ENCODE measurements around the gene ADGRV1.

The ADGRV1 gene

DNA sequence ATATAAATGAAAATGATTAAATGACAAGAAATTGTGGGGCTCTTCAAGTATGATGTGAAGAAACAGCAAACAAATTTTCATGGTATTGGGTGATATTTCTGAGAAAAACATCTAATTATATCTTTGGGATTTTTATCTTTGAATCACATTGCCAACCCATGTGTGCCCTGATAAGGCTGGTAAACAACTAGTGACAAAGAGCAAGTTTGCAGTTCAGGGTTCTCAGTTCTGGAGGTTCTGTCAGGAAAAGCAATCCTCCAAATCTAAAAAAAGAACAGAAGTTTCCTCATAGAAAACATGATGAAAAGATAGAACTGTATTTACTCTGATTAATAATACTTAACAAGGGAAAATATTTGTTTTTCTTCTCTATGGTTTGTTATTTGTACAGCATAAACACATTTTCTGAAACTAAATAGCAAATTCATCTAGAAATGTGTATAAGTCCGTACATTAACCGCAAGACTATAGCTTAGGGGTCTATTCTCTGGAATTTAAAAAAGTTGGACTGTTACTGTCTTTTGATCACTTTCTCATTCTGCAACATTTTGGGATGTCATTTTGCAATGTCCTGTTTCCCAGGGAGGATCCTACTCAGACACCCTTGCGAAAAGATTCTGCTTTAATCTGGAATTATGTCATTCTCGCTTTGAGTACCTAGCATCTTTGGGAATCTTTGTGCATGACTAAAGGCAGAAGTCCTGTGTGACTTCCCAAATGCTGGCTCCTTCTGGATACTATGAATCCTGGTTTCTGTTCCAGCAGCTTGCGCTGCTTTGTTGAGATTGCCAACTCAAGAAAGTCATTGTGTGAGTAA lies 308.5 kb downstream of the ADGRV1 start:
- Histone ChIP-seq H3K4me2 (ENCODE audit: low read length) (no peak overlapping the region), H3K27ac (ENCODE audit: low read depth, low read length) (no peak overlapping the region), H3K9me2 (replicated peaks; ENCODE audit: control insufficient read depth, low read length) (no peaks in the 10 kb centered on the region), H3F3A (ENCODE audit: control insufficient read depth, insufficient read depth) (no peaks in the 10 kb centered on the region), H3K36me3 (ENCODE audit: control insufficient read depth, low read length) (no peaks in the 10 kb centered on the region), H3K79me2 (ENCODE audit: control insufficient read depth, low read length) (no peaks in the 10 kb centered on the region), H3K4me1 (ENCODE audit: control insufficient read depth, low read length) (no peaks in the 10 kb centered on the region), H4K20me1 (ENCODE audit: control insufficient read depth, insufficient read depth, low read depth, low read length) (no peaks in the 10 kb centered on the region), H3K9me3 (ENCODE audit: control insufficient read depth, insufficient read depth, low read length) (no peaks in the 10 kb centered on the region), H3K4me3 (ENCODE audit: low read length) (no peak overlapping the region), H3K27me3 (ENCODE audit: control insufficient read depth, low read length) (peaks cover 6% of the 10 kb centered on the region; the same call in 1 of the 2 replicates)
- no peak for TF ChIP-seq EZH2phosphoT487 (IDR thresholded peaks at IDR 0.05; ENCODE audit: borderline replicate concordance, low read length)
- TF ChIP-seq, protein P1, sequence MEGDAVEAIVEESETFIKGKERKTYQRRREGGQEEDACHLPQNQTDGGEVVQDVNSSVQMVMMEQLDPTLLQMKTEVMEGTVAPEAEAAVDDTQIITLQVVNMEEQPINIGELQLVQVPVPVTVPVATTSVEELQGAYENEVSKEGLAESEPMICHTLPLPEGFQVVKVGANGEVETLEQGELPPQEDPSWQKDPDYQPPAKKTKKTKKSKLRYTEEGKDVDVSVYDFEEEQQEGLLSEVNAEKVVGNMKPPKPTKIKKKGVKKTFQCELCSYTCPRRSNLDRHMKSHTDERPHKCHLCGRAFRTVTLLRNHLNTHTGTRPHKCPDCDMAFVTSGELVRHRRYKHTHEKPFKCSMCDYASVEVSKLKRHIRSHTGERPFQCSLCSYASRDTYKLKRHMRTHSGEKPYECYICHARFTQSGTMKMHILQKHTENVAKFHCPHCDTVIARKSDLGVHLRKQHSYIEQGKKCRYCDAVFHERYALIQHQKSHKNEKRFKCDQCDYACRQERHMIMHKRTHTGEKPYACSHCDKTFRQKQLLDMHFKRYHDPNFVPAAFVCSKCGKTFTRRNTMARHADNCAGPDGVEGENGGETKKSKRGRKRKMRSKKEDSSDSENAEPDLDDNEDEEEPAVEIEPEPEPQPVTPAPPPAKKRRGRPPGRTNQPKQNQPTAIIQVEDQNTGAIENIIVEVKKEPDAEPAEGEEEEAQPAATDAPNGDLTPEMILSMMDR (IDR thresholded peaks at IDR 0.05; ENCODE audit: low read depth, low read length, poor library complexity, severe bottlenecking): no peak

- no peaks in the 10 kb centered on the region for H3K79me2 ChIP-seq (ENCODE audit: control insufficient read depth, low read length)
- no peaks in the 10 kb centered on the region for H3F3A ChIP-seq (ENCODE audit: control insufficient read depth, insufficient read depth)
- H4K20me1 ChIP-seq (ENCODE audit: control insufficient read depth, insufficient read depth, low read depth, low read length): no peaks in the 10 kb centered on the region
- no peaks in the 10 kb centered on the region for H3K9me2 ChIP-seq (replicated peaks; ENCODE audit: control insufficient read depth, low read length)
- H3K4me2 ChIP-seq (ENCODE audit: low read length): no peak overlapping the region
- no peaks in the 10 kb centered on the region for H3K9me3 ChIP-seq (ENCODE audit: control insufficient read depth, insufficient read depth, low read length)
- no peak for TF ChIP-seq EZH2phosphoT487 (IDR thresholded peaks at IDR 0.05; ENCODE audit: borderline replicate concordance, low read length)
- TF ChIP-seq, protein P1 (IDR thresholded peaks at IDR 0.05; ENCODE audit: low read depth, low read length, poor library complexity, severe bottlenecking): no peak
- peaks cover 6% of the 10 kb centered on the region; the same call in 1 of the 2 replicates for H3K27me3 ChIP-seq (ENCODE audit: control insufficient read depth, low read length)
- no peaks in the 10 kb centered on the region for H3K4me1 ChIP-seq (ENCODE audit: control insufficient read depth, low read length)
- H3K36me3 ChIP-seq (ENCODE audit: control insufficient read depth, low read length): no peaks in the 10 kb centered on the region
- no peak overlapping the region for H3K27ac ChIP-seq (ENCODE audit: low read depth, low read length)
- H3K4me3 ChIP-seq (ENCODE audit: low read length): no peak overlapping the region
These were observed 310.2 kb downstream of the ADGRV1 start for GRCh38 chr5:90868799-90869198.

DNA sequence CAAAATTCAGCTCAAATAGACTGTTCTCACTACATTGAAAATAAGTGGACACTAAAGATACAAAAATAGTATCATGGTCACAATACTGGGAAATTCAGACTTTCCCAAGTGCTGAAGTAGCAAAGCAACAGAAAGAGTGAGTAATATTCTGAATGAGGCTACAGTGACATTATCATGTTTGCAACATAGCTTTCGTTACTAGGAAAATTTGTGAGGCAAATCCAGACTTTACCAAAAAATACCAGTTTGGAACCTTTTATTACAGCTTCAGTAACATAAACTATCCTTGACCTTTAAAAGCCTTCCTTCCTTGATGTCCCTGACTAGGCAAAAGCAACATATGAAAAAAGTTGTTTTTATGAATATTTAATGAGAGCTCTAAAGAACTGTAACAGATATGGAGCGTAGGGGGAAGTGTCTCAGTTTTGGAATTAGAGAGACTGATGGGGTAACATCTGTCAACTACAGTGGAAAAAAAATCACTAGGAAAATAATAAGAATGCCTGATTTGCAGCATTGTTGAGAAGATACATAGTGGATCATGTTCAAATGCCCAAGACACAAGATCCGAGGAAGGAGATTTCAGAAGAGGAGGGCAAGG lies 312.9 kb downstream of the ADGRV1 start:
- H3K79me2 ChIP-seq (ENCODE audit: control insufficient read depth, low read length): no peaks in the 10 kb centered on the region
- H3K9me2 ChIP-seq (replicated peaks; ENCODE audit: control insufficient read depth, low read length): no peaks in the 10 kb centered on the region
- no peak overlapping the region for H3K27ac ChIP-seq (ENCODE audit: low read depth, low read length)
- no peaks in the 10 kb centered on the region for H3K4me1 ChIP-seq (ENCODE audit: control insufficient read depth, low read length)
- H4K20me1 ChIP-seq (ENCODE audit: control insufficient read depth, insufficient read depth, low read depth, low read length): no peaks in the 10 kb centered on the region
- no peak overlapping the region for H3K4me2 ChIP-seq (ENCODE audit: low read length)
- H3K4me3 ChIP-seq (ENCODE audit: low read length): no peak overlapping the region
- no peaks in the 10 kb centered on the region for H3K36me3 ChIP-seq (ENCODE audit: control insufficient read depth, low read length)
- H3K27me3 ChIP-seq (ENCODE audit: control insufficient read depth, low read length): peaks cover 6% of the 10 kb centered on the region; the same call in 1 of the 2 replicates
- H3F3A ChIP-seq (ENCODE audit: control insufficient read depth, insufficient read depth): no peaks in the 10 kb centered on the region
- TF ChIP-seq, protein P1 (IDR thresholded peaks at IDR 0.05; ENCODE audit: low read depth, low read length, poor library complexity, severe bottlenecking): no peak
- H3K9me3 ChIP-seq (ENCODE audit: control insufficient read depth, insufficient read depth, low read length): no peaks in the 10 kb centered on the region

All from DOHH2 (cell line).